WTC11 (cell line): ENCODE measurements around the gene NRG2.

Experiments used
- CTCF ChIP-seq: fragments of 200-600 bp; IDR thresholded peaks from 2 replicates; pipeline ENCODE4 v1.8.0; 2022; ENCODE audit warnings: antibody characterized with exemption
- MAX ChIP-seq: sonication (generic); formaldehyde crosslinking; IDR thresholded peaks from 2 replicates; pipeline ENCODE4 v1.8.0; 2022; ENCODE audit warnings: mild to moderate bottlenecking, missing genetic modification reagents
- NFATC4 ChIP-seq: fragments of 250-450 bp; sonication (Bioruptor Pico); IDR thresholded peaks from 2 replicates; pipeline ENCODE4 v1.9.0; 2021; ENCODE audit warnings: mild to moderate bottlenecking
- OVOL2 ChIP-seq: fragments of 250-450 bp; sonication (Bioruptor Pico); IDR thresholded peaks from 2 replicates; pipeline ENCODE4 v1.9.0; 2021; ENCODE audit warnings: mild to moderate bottlenecking, borderline replicate concordance
- SOX15 ChIP-seq: fragments of 250-450 bp; sonication (Bioruptor Pico); IDR thresholded peaks from 2 replicates; pipeline ENCODE4 v1.9.0; 2021; ENCODE audit warnings: mild to moderate bottlenecking
- TF ChIP-seq, protein P1 (sequence below): sonication (generic); formaldehyde crosslinking; IDR thresholded peaks from 2 replicates; pipeline ENCODE4 v1.8.1; 2022; ENCODE audit warnings: low read depth, missing genetic modification reagents, borderline replicate concordance
- TF ChIP-seq, protein P2 (sequence below): sonication (generic); formaldehyde crosslinking; IDR thresholded peaks from 2 replicates; pipeline ENCODE4 v1.8.1; 2022; ENCODE audit warnings: low read depth, mild to moderate bottlenecking, moderate library complexity, missing genetic modification reagents, borderline replicate concordance
- TF ChIP-seq, protein P3 (sequence below): fragments of 250-450 bp; sonication (Bioruptor Pico); IDR thresholded peaks from 2 replicates; pipeline ENCODE4 v1.9.0; 2021; ENCODE audit warnings: mild to moderate bottlenecking

GRCh38 chr5:139906661-139907060 is 136.4 kb downstream of the NRG2 start:
- TF ChIP-seq, protein P1, sequence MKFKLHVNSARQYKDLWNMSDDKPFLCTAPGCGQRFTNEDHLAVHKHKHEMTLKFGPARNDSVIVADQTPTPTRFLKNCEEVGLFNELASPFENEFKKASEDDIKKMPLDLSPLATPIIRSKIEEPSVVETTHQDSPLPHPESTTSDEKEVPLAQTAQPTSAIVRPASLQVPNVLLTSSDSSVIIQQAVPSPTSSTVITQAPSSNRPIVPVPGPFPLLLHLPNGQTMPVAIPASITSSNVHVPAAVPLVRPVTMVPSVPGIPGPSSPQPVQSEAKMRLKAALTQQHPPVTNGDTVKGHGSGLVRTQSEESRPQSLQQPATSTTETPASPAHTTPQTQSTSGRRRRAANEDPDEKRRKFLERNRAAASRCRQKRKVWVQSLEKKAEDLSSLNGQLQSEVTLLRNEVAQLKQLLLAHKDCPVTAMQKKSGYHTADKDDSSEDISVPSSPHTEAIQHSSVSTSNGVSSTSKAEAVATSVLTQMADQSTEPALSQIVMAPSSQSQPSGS = no peak
- TF ChIP-seq, protein P2, sequence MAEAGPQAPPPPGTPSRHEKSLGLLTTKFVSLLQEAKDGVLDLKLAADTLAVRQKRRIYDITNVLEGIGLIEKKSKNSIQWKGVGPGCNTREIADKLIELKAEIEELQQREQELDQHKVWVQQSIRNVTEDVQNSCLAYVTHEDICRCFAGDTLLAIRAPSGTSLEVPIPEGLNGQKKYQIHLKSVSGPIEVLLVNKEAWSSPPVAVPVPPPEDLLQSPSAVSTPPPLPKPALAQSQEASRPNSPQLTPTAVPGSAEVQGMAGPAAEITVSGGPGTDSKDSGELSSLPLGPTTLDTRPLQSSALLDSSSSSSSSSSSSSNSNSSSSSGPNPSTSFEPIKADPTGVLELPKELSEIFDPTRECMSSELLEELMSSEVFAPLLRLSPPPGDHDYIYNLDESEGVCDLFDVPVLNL = no peak
- TF ChIP-seq NFATC4 (no peak), CTCF (no peak), SOX15 (no peak), MAX (no peak), OVOL2 (no peak)
- TF ChIP-seq, protein P3, sequence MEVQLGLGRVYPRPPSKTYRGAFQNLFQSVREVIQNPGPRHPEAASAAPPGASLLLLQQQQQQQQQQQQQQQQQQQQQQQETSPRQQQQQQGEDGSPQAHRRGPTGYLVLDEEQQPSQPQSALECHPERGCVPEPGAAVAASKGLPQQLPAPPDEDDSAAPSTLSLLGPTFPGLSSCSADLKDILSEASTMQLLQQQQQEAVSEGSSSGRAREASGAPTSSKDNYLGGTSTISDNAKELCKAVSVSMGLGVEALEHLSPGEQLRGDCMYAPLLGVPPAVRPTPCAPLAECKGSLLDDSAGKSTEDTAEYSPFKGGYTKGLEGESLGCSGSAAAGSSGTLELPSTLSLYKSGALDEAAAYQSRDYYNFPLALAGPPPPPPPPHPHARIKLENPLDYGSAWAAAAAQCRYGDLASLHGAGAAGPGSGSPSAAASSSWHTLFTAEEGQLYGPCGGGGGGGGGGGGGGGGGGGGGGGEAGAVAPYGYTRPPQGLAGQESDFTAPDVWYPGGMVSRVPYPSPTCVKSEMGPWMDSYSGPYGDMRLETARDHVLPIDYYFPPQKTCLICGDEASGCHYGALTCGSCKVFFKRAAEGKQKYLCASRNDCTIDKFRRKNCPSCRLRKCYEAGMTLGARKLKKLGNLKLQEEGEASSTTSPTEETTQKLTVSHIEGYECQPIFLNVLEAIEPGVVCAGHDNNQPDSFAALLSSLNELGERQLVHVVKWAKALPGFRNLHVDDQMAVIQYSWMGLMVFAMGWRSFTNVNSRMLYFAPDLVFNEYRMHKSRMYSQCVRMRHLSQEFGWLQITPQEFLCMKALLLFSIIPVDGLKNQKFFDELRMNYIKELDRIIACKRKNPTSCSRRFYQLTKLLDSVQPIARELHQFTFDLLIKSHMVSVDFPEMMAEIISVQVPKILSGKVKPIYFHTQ (CRISPR knock-in tag) = no peak
